Measurements from ENCODE around the gene DLG5. TPM values are rescaled to one million over a fixed set of nuclear protein-coding genes. Genes with fewer than 3 reads are reported as not detected.

The DLG5 gene
- total RNA-seq, 1 donor from 2014 or later, result 45.3 TPM

GRCh38 chr10:77836299-77836820 is 90.2 kb downstream of the DLG5 start:
- no peak for TF ChIP-seq CTCF (IDR thresholded peaks at IDR 0.05; ENCODE audit: insufficient read depth, low read length, severe bottlenecking)
- DNase-seq (ENCODE audit: low read depth) (no peak), FAIRE-seq (peak; percentile 36)
- Histone ChIP-seq H3K36me3 (ENCODE audit: control insufficient read depth, insufficient read depth, low read length) (peaks cover 25% of the 10 kb centered on the region), H3K4me3 (ENCODE audit: low read depth, low read length) (no peak overlapping the region), H3K27me3 (ENCODE audit: control insufficient read depth, insufficient read depth, low read length) (no peaks in the 10 kb centered on the region)

- no peak overlapping the region for H3K4me3 ChIP-seq (ENCODE audit: low read depth, low read length)
- FAIRE-seq, result no peak
- H3K36me3 ChIP-seq (ENCODE audit: control insufficient read depth, insufficient read depth, low read length), result peaks cover 22% of the 10 kb centered on the region
- no peak for TF ChIP-seq CTCF (IDR thresholded peaks at IDR 0.05; ENCODE audit: insufficient read depth, low read length, severe bottlenecking)
- H3K27me3 ChIP-seq (ENCODE audit: control insufficient read depth, insufficient read depth, low read length), result no peaks in the 10 kb centered on the region
- no peak for DNase-seq (ENCODE audit: low read depth)
These were observed 90.9 kb downstream of the DLG5 start for GRCh38 chr10:77835669-77836086.

GRCh38 chr10:77834943-77835668 is 91.4 kb downstream of the DLG5 start:
- DNase-seq (ENCODE audit: low read depth) (no peak), FAIRE-seq (no peak)
- H3K27me3 ChIP-seq (ENCODE audit: control insufficient read depth, insufficient read depth, low read length), result no peaks in the 10 kb centered on the region
- H3K36me3 ChIP-seq (ENCODE audit: control insufficient read depth, insufficient read depth, low read length), result peaks cover 25% of the 10 kb centered on the region
- TF ChIP-seq CTCF (IDR thresholded peaks at IDR 0.05; ENCODE audit: insufficient read depth, low read length, severe bottlenecking), result no peak
- H3K4me3 ChIP-seq (ENCODE audit: low read depth, low read length), result no peak overlapping the region

- Histone ChIP-seq H3K36me3 (ENCODE audit: control insufficient read depth, insufficient read depth, low read length) (peaks cover 27% of the 10 kb centered on the region), H3K27me3 (ENCODE audit: control insufficient read depth, insufficient read depth, low read length) (no peaks in the 10 kb centered on the region), H3K4me3 (ENCODE audit: low read depth, low read length) (no peak overlapping the region)
- no peak for TF ChIP-seq CTCF (IDR thresholded peaks at IDR 0.05; ENCODE audit: insufficient read depth, low read length, severe bottlenecking)
- FAIRE-seq, result no peak
- no peak for DNase-seq (ENCODE audit: low read depth)
These were observed 92.0 kb downstream of the DLG5 start for GRCh38 chr10:77834540-77834939.

GRCh38 chr10:77833792-77834191 is 92.8 kb downstream of the DLG5 start:
- FAIRE-seq, result no peak
- Histone ChIP-seq H3K27me3 (ENCODE audit: control insufficient read depth, insufficient read depth, low read length) (no peaks in the 10 kb centered on the region), H3K36me3 (ENCODE audit: control insufficient read depth, insufficient read depth, low read length) (peaks cover 31% of the 10 kb centered on the region), H3K4me3 (ENCODE audit: low read depth, low read length) (no peak overlapping the region)
- no peak for DNase-seq (ENCODE audit: low read depth)
- no peak for TF ChIP-seq CTCF (IDR thresholded peaks at IDR 0.05; ENCODE audit: insufficient read depth, low read length, severe bottlenecking)
